Activated CD8-positive, alpha-beta memory T cell treated with anti-CD3 and anti-CD28 coated beads, Interleukin-2, amount 50 U/mL, for 24 hours (primary cell): ENCODE data around the gene STT3B.

Experiments
- DNase-seq: peaks from one replicate; pipeline ENCODE4 v3.0.0-alpha.2; 2020; ENCODE audit errors: extremely low read depth

STT3B gene

GRCh38 chr3:31552103-31552502, 19.4 kb downstream of the STT3B start:
- DNase-seq: no peak

- no peak for DNase-seq
These were observed 20.5 kb downstream of the STT3B start for GRCh38 chr3:31553258-31553657.

GRCh38 chr3:31555204-31555603, 22.5 kb downstream of the STT3B start:
- DNase-seq: no peak

GRCh38 chr3:31559872-31560534, 27.3 kb downstream of the STT3B start:
- no peak for DNase-seq

GRCh38 chr3:31561891-31562290, 29.2 kb downstream of the STT3B start:
- no peak for DNase-seq

GRCh38 chr3:31562525-31562924, 29.8 kb downstream of the STT3B start:
- no peak for DNase-seq

- no peak for DNase-seq
These were observed 32.6 kb downstream of the STT3B start for GRCh38 chr3:31565288-31565687.

GRCh38 chr3:31567036-31567435, 34.3 kb downstream of the STT3B start:
- no peak for DNase-seq

- DNase-seq: no peak
These were observed 35.9 kb downstream of the STT3B start for GRCh38 chr3:31568649-31569048.

GRCh38 chr3:31571325-31571724, 38.6 kb downstream of the STT3B start:
- DNase-seq: no peak

GRCh38 chr3:31572236-31573004, 39.7 kb downstream of the STT3B start:
- DNase-seq: no peak

- no peak for DNase-seq
These were observed 40.5 kb downstream of the STT3B start for GRCh38 chr3:31573036-31573779.

- no peak for DNase-seq
These were observed 42.7 kb downstream of the STT3B start for GRCh38 chr3:31575448-31575847.

- no peak for DNase-seq
These were observed 43.8 kb downstream of the STT3B start for GRCh38 chr3:31576521-31576920.

- DNase-seq: no peak
These were observed 44.5 kb downstream of the STT3B start for GRCh38 chr3:31577232-31577631.

GRCh38 chr3:31579828-31580227, 47.1 kb downstream of the STT3B start:
- DNase-seq: no peak

GRCh38 chr3:31580645-31581044, 47.9 kb downstream of the STT3B start:
- DNase-seq: no peak

GRCh38 chr3:31581660-31582059, 48.9 kb downstream of the STT3B start:
- no peak for DNase-seq

- no peak for DNase-seq
These were observed 56.5 kb downstream of the STT3B start for GRCh38 chr3:31589228-31589627.

- DNase-seq: no peak
These were observed 57.9 kb downstream of the STT3B start for GRCh38 chr3:31590650-31591049.

- no peak for DNase-seq
These were observed 60.0 kb downstream of the STT3B start for GRCh38 chr3:31592764-31593163.

- no peak for DNase-seq
These were observed 63.5 kb downstream of the STT3B start for GRCh38 chr3:31596176-31596575.

- DNase-seq: no peak
These were observed 67.7 kb downstream of the STT3B start for GRCh38 chr3:31600431-31600830.
